Body of pancreas (tissue), 4 donors: Measurements from ENCODE around the gene CD55. TPM values are rescaled to one million over a fixed set of nuclear protein-coding genes. Genes with fewer than 3 reads are reported as not detected.

Experiments used
- ATAC-seq: fragments of 150-250 bp; one replicate; pipeline ENCODE4 v1.9.1; 2016
- DNase-seq, 4 donors: peaks; one replicate each; pipeline ENCODE4 v3.0.0-alpha.2; 2019
- H3K27ac ChIP-seq, 4 donors: fragments of 200-600 bp; sonication (generic); 1 replicate in 3 of 4; 2 replicates in 1 of 4; pipeline versions ENCODE4 v1.5.1 to v1.6.1; 2016 to 2019; ENCODE audit warnings: mild to moderate bottlenecking in 1 of 4, mixed read lengths in 1 of 4, moderate library complexity in 1 of 4
- H3K27me3 ChIP-seq, 2 donors: fragments of 200-600 bp; sonication (generic); one replicate each; pipeline ENCODE4 v1.6.0; 2016; ENCODE audit warnings: mild to moderate bottlenecking in 1 of 2
- H3K36me3 ChIP-seq, 2 donors: fragments of 200-600 bp; sonication (generic); replicated peaks in 1 of 2; 2 replicates each; pipeline ENCODE4 v1.5.1; 2016; ENCODE audit warnings: low read depth in 2 of 2; ENCODE audit not compliant: insufficient read depth in 1 of 2
- H3K4me1 ChIP-seq: fragments of 200-600 bp; sonication (generic); one replicate; pipeline ENCODE4 v1.6.0; 2016
- H3K4me3 ChIP-seq, 2 donors: fragments of 200-600 bp; sonication (generic); 1 replicate in 1 of 2; 2 replicates in 1 of 2; pipeline ENCODE4 v1.5.1; 2016 to 2019
- H3K9me3 ChIP-seq, 3 donors: fragments of 200-600 bp; sonication (generic); 1 replicate in 2 of 3; 2 replicates in 1 of 3; pipeline ENCODE4 v1.5.1; 2016
- POLR2A ChIP-seq, 3 donors: fragments of 450-650 bp; IDR thresholded peaks; one replicate each; pipeline ENCODE4 v1.6.1; 2016; ENCODE audit warnings: antibody characterized with exemption in 3 of 3, mild to moderate bottlenecking in 2 of 3
- WGBS, 2 donors: methylation state at CpG; one replicate each; pipeline ENCODE4 v1.1.5; 2017; 5-methylcytosine and 5-hydroxymethylcytosine counted together
- intact Hi-C: fragments of 100-400 bp; cut with DNase I; formaldehyde crosslinking; loops from one replicate; pipeline ENCODE4 v1.15.1; 2023
- total RNA-seq, 2 donors: library from RNA; depleted of rRNA; stranded (reverse); fragments of >200 nt; gene quantifications; one replicate each; pipeline ENCODE4 v1.1.0, GENCODE V29; 2016
- TF ChIP-seq, protein P1 (sequence below), 7 experiments: fragments of 450-650 bp in 4 of 7; fragments of 200-600 bp in 3 of 7; sonication (generic) in 3 of 7; IDR thresholded peaks; one replicate each; pipeline ENCODE4 v1.5.1; 2016 to 2019; ENCODE audit warnings: antibody characterized with exemption in 7 of 7

CD55 gene
- total RNA-seq, 2 donors from 2014 or later: 27.0 to 29.8 TPM

GRCh38 chr1:207315435-207315834, 6.0 kb upstream of the CD55 start:
- H3K27me3 ChIP-seq: no peaks in the 10 kb centered on the region
- no peak for TF ChIP-seq POLR2A (IDR thresholded peaks at IDR 0.05)
- TF ChIP-seq, protein P1, sequence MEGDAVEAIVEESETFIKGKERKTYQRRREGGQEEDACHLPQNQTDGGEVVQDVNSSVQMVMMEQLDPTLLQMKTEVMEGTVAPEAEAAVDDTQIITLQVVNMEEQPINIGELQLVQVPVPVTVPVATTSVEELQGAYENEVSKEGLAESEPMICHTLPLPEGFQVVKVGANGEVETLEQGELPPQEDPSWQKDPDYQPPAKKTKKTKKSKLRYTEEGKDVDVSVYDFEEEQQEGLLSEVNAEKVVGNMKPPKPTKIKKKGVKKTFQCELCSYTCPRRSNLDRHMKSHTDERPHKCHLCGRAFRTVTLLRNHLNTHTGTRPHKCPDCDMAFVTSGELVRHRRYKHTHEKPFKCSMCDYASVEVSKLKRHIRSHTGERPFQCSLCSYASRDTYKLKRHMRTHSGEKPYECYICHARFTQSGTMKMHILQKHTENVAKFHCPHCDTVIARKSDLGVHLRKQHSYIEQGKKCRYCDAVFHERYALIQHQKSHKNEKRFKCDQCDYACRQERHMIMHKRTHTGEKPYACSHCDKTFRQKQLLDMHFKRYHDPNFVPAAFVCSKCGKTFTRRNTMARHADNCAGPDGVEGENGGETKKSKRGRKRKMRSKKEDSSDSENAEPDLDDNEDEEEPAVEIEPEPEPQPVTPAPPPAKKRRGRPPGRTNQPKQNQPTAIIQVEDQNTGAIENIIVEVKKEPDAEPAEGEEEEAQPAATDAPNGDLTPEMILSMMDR (IDR thresholded peaks at IDR 0.05): no peak
- ATAC-seq: no peak

GRCh38 chr1:207316141-207316540, 5.3 kb upstream of the CD55 start:
- TF ChIP-seq, protein P1 (IDR thresholded peaks at IDR 0.05): peak in 6 of 7 experiments; percentile 18 to 73 (median 58)
- TF ChIP-seq POLR2A (IDR thresholded peaks at IDR 0.05): no peak
- intact Hi-C loops: no loop called here
- H3K36me3 ChIP-seq: no peaks in the 10 kb centered on the region
- no peaks in the 10 kb centered on the region for H3K9me3 ChIP-seq
- peaks cover 28% of the 10 kb centered on the region for H3K4me1 ChIP-seq
- no peaks in the 10 kb centered on the region for H3K27me3 ChIP-seq
- peak overlapping the region; percentile 59 to 84 (median 74) for H3K27ac ChIP-seq
- peak; percentile 67 for ATAC-seq
- H3K4me3 ChIP-seq: no peak overlapping the region
- peak; percentile 71 to 92 (median 88) for DNase-seq

More at GRCh38 chr1:207315435-207315834, 6.0 kb upstream of the CD55 start:
- intact Hi-C loops: no loop called here
- no peak for DNase-seq
- Histone ChIP-seq H3K9me3 (no peaks in the 10 kb centered on the region), H3K4me3 (no peak overlapping the region), H3K4me1 (peaks cover 24% of the 10 kb centered on the region), H3K36me3 (no peaks in the 10 kb centered on the region), H3K27ac (peak overlapping the region in 1 of 4 donors; percentile 82)
- 93 to 98% methylated on average over 3 of the region's 3 CpGs for WGBS, 2 donors

- no peak for TF ChIP-seq POLR2A (IDR thresholded peaks at IDR 0.05)
- TF ChIP-seq, protein P1 (IDR thresholded peaks at IDR 0.05): no peak
These were observed 4.7 kb upstream of the CD55 start for GRCh38 chr1:207316622-207317391.

DNA sequence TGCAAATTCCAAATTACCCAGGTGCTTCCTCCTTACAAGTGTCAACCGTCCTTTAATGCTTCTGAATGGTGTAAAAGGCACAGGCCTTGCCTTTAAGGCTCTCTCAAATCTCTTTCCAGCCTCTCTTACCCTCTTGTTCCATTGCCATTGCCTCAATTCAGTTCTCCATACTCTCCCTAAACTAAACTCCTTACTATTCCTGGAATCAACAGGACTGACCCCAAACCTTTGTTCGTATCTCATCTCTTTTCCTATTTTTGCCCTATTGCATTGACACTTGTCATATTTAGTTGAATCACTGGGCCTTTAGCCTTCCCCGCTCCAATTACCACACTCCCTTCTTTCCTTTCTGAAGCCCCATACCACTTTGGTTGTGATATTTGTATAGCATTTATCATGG, 3.9 kb upstream of the CD55 start:
- H3K27ac ChIP-seq: peak overlapping the region; percentile 34 to 84 (median 74)
- 83 to 91% methylated on average over 3 of the region's 3 CpGs for WGBS, 2 donors
- TF ChIP-seq, protein P1 (IDR thresholded peaks at IDR 0.05): no peak
- TF ChIP-seq POLR2A (IDR thresholded peaks at IDR 0.05): no peak
- peaks cover 32% of the 10 kb centered on the region for H3K4me1 ChIP-seq
- DNase-seq (no peak), ATAC-seq (no peak)
- no peaks in the 10 kb centered on the region for H3K9me3 ChIP-seq
- intact Hi-C loops: no loop called here
- H3K36me3 ChIP-seq: no peaks in the 10 kb centered on the region
- no peak overlapping the region for H3K4me3 ChIP-seq
- no peaks in the 10 kb centered on the region for H3K27me3 ChIP-seq

More at GRCh38 chr1:207316622-207317391, 4.7 kb upstream of the CD55 start:
- Histone ChIP-seq H3K27ac (peak overlapping the region; percentile 46 to 84 (median 74)), H3K9me3 (no peaks in the 10 kb centered on the region), H3K27me3 (no peaks in the 10 kb centered on the region), H3K36me3 (no peaks in the 10 kb centered on the region), H3K4me1 (peaks cover 28% of the 10 kb centered on the region), H3K4me3 (no peak overlapping the region)
- DNase-seq: peak; percentile 72 to 91 (median 83)
- intact Hi-C loops: no loop called here
- 8 to 15% methylated on average over 6 of the region's 6 CpGs for WGBS, 2 donors
- ATAC-seq: peak; percentile 78
